PC-9 (cell line): ENCODE measurements around the gene NDRG2. TPM values are rescaled to one million over a fixed set of nuclear protein-coding genes. Genes with fewer than 3 reads are reported as not detected.

Experiments
- BruUV-seq: library from RNA; stranded (reverse); fragments of 400-500 nt; replicated peaks from 2 replicates; lab custom pipeline; 2021; lab: Mats Ljungman, UMichigan
- CTCF ChIA-PET: fragments of 300-600 bp; sonication (Branson Sonifier 250); formaldehyde crosslinking; loops from one replicate; lab custom pipeline; 2022; ENCODE audit warnings: antibody characterized with exemption; lab: Charles Lee
- POLR2A ChIA-PET: fragments of 300-600 bp; sonication (Branson Sonifier 250); formaldehyde crosslinking; loops from one replicate; lab custom pipeline; 2022; ENCODE audit warnings: antibody characterized with exemption; ENCODE audit not compliant: unreplicated experiment; lab: Charles Lee
- DNase-seq, 2 experiments: peaks; one replicate each; pipeline versions ENCODE4 v3.0.0 to v3.0.0-alpha.2; 2015 to 2022; ENCODE audit warnings: mixed read lengths in 1 of 2
- H2AFZ ChIP-seq: fragments of 200-600 bp; sonication (generic); 2 replicates; pipeline ENCODE4 v1.8.1; 2017; ENCODE audit warnings: antibody characterized with exemption
- H3F3A ChIP-seq: fragments of 200-600 bp; sonication (generic); 2 replicates; pipeline ENCODE4 v1.8.1; 2017; ENCODE audit warnings: antibody characterized with exemption, mild to moderate bottlenecking, low read depth; ENCODE audit not compliant: insufficient read depth
- H3K27ac ChIP-seq: fragments of 200-600 bp; sonication (generic); 2 replicates; pipeline ENCODE4 v1.6.1; 2016; ENCODE audit warnings: mixed run types
- H3K27me3 ChIP-seq: fragments of 200-600 bp; sonication (generic); 2 replicates; pipeline ENCODE4 v1.6.1; 2016; ENCODE audit warnings: low read depth, mixed run types; ENCODE audit not compliant: insufficient read depth
- H3K36me3 ChIP-seq: fragments of 200-600 bp; sonication (generic); 2 replicates; pipeline ENCODE4 v1.6.1; 2016; ENCODE audit warnings: low read depth, mixed run types
- H3K4me1 ChIP-seq: fragments of 200-600 bp; sonication (generic); replicated peaks from 2 replicates; pipeline ENCODE4 v1.6.1; 2016; ENCODE audit warnings: mixed run types; ENCODE audit not compliant: insufficient read depth
- H3K4me2 ChIP-seq: fragments of 200-600 bp; sonication (generic); 2 replicates; pipeline ENCODE4 v1.6.1; 2017; ENCODE audit warnings: mixed run types
- H3K4me3 ChIP-seq: fragments of 200-600 bp; sonication (generic); 2 replicates; pipeline ENCODE4 v1.6.1; 2016; ENCODE audit warnings: mixed run types
- H3K79me2 ChIP-seq: fragments of 200-600 bp; sonication (generic); 2 replicates; pipeline ENCODE4 v1.6.1; 2017; ENCODE audit warnings: low read depth, mixed run types
- H3K9me2 ChIP-seq: fragments of 200-600 bp; sonication (generic); 2 replicates; pipeline ENCODE4 v1.8.1; 2017; ENCODE audit warnings: mild to moderate bottlenecking; ENCODE audit not compliant: insufficient read depth
- H3K9me3 ChIP-seq: fragments of 200-600 bp; sonication (generic); 2 replicates; pipeline ENCODE4 v1.8.1; 2016; ENCODE audit warnings: low read depth; ENCODE audit not compliant: insufficient read depth
- H4K20me1 ChIP-seq: fragments of 200-600 bp; sonication (generic); 2 replicates; pipeline ENCODE4 v1.8.1; 2017; ENCODE audit not compliant: insufficient read depth
- CTCF ChIP-seq: fragments of 200-600 bp; sonication (generic); conservative IDR thresholded peaks from 2 replicates; pipeline ENCODE4 v1.6.1; 2017; ENCODE audit warnings: mixed run types, antibody characterized with exemption, mild to moderate bottlenecking, moderate library complexity
- EZH2 ChIP-seq: fragments of 200-600 bp; sonication (generic); IDR thresholded peaks from 2 replicates; pipeline ENCODE4 v1.8.0; 2017; ENCODE audit warnings: antibody characterized with exemption, low read depth
- intact Hi-C: fragments of 100-400 bp; cut with micrococcal nuclease; formaldehyde crosslinking; loops from one replicate; pipeline ENCODE4 v1.10.0; 2022; ENCODE audit not compliant: unreplicated experiment
- total RNA-seq: library from RNA; stranded (reverse); gene quantifications from 2 replicates; pipeline ENCODE4 v1.2.3, GENCODE V29; 2021

NDRG2 gene
- total RNA-seq, 1 experiment from 2014 or later, result 12.2 TPM

DNA sequence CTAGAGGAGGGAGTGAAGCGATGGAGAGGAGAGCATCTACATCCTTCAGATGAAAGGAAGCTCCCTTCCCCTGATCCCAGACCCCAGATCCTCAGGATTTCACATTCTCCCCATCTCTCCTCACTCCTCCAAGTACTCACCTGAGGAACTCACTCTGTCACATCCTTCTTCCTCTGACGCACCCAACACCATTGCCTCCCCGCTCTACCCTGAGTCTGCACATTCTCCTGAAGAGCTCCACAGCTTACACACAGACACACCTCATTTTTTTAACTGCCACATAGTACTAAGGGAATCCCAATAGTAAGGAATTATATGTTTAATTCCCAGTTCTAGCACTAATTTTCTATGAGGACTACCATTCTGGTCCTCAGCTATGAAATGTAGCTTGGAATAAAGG lies 51.4 kb downstream of the NDRG2 start:
- Histone ChIP-seq H3K27ac (no peak overlapping the region), H3K4me3 (no peak overlapping the region), H3K36me3 (no peaks in the 10 kb centered on the region), H3K4me2 (no peak overlapping the region), H4K20me1 (no peaks in the 10 kb centered on the region), H3F3A (no peaks in the 10 kb centered on the region; the same call in 1 of the 2 replicates), H3K27me3 (no peaks in the 10 kb centered on the region), H2AFZ (no peak overlapping the region), H3K4me1 (peaks cover 6% of the 10 kb centered on the region; the same call in 1 of the 2 replicates), H3K9me2 (no peaks in the 10 kb centered on the region), H3K79me2 (no peaks in the 10 kb centered on the region), H3K9me3 (no peaks in the 10 kb centered on the region)
- intact Hi-C loops, result loop anchor here (10.0 kb wide), 2 partner anchors 131 to 349 kb away; partner anchors contain the start of gene TMEM253
- ChIA-PET CTCF (interaction anchor here (0.6 to 0.8 kb wide), 2 partner anchors 41 to 46 kb away, joined by 3 to 5 read pairs; no protein-coding TSS in a partner anchor), POLR2A (interaction anchor here (0.5 kb wide), 1 partner anchor 291 kb away, joined by 3 read pairs; no protein-coding TSS in a partner anchor)
- TF ChIP-seq EZH2 (no peak), CTCF (no peak)
- no TSS peak for BruUV-seq
- no peak for DNase-seq

- intact Hi-C loops, result loop anchor here (1.0 to 10.0 kb wide), 5 partner anchors 27 to 347 kb away; partner anchors contain the start of genes SLC39A2 and TMEM253
- H3K36me3 ChIP-seq, result no peaks in the 10 kb centered on the region
- peak overlapping the region; percentile 57; the same call in 1 of the 2 replicates for H3K4me3 ChIP-seq
- H3K4me1 ChIP-seq, result peaks cover 6% of the 10 kb centered on the region; the same call in 1 of the 2 replicates
- no peak for DNase-seq
- POLR2A ChIA-PET, result interaction anchor here (0.6 kb wide), 1 partner anchor 17 kb away, joined by 3 read pairs; the partner anchor contains the start of gene RNASE2
- H4K20me1 ChIP-seq, result no peaks in the 10 kb centered on the region
- no peaks in the 10 kb centered on the region for H3K79me2 ChIP-seq
- no TSS peak for BruUV-seq
- H3K27me3 ChIP-seq, result no peaks in the 10 kb centered on the region
- no peaks in the 10 kb centered on the region for H3K9me3 ChIP-seq
- H3K9me2 ChIP-seq, result no peaks in the 10 kb centered on the region
- no peak overlapping the region for H3K27ac ChIP-seq
- H3K4me2 ChIP-seq, result peak overlapping the region; percentile 93
- CTCF ChIA-PET, result interaction anchor here (0.6 to 2.4 kb wide), 9 partner anchors 11 to 291 kb away, joined by 3 to 10 read pairs (median 4); partner anchors contain the start of gene SLC39A2
- TF ChIP-seq EZH2 (no peak), CTCF (no peak)
- H3F3A ChIP-seq, result no peaks in the 10 kb centered on the region; the same call in 1 of the 2 replicates
- no peak overlapping the region for H2AFZ ChIP-seq
Measured at GRCh38 chr14:20971705-20972021, 53.2 kb downstream of the NDRG2 start.

- H3K79me2 ChIP-seq, result no peaks in the 10 kb centered on the region
- peak overlapping the region; percentile 92 for H2AFZ ChIP-seq
- peak overlapping the region; percentile 93 for H3K4me2 ChIP-seq
- no TSS peak for BruUV-seq
- DNase-seq, result peak; percentile 42 to 78
- TF ChIP-seq EZH2 (no peak), CTCF (peak; percentile 76)
- H3K4me1 ChIP-seq, result peaks cover 6% of the 10 kb centered on the region; the same call in 1 of the 2 replicates
- H3K36me3 ChIP-seq, result no peaks in the 10 kb centered on the region
- no peaks in the 10 kb centered on the region; the same call in 1 of the 2 replicates for H3F3A ChIP-seq
- peak overlapping the region; percentile 57 for H3K4me3 ChIP-seq
- H3K27me3 ChIP-seq, result no peaks in the 10 kb centered on the region
- H3K9me3 ChIP-seq, result no peaks in the 10 kb centered on the region
- POLR2A ChIA-PET, result interaction anchor here (0.6 kb wide), 1 partner anchor 16 kb away, joined by 3 read pairs; the partner anchor contains the start of gene RNASE2
- intact Hi-C loops, result loop anchor here (1.0 to 10.0 kb wide), 5 partner anchors 28 to 346 kb away; partner anchors contain the start of genes SLC39A2 and TMEM253
- no peak overlapping the region for H3K27ac ChIP-seq
- CTCF ChIA-PET, result interaction anchor here (0.6 to 2.4 kb wide), 13 partner anchors 10 to 290 kb away, joined by 3 to 10 read pairs (median 4); partner anchors contain the start of gene SLC39A2
- no peaks in the 10 kb centered on the region for H3K9me2 ChIP-seq
- no peaks in the 10 kb centered on the region for H4K20me1 ChIP-seq
Measured at GRCh38 chr14:20970983-20971704, 53.7 kb downstream of the NDRG2 start.
